Stimulated activated CD8-positive, alpha-beta memory T cell treated with anti-CD3 and anti-CD28 coated beads, Interleukin-2, amount 100 ng/mL, for 48 hours (primary cell): Measurements from ENCODE around the gene APOBEC3A.
"Not testable (repeated sequence)": the region's sequence is repeated elsewhere in the genome, so short reads cannot be mapped to it uniquely, and the experiment has no call there.

ENCODE experiments used
- DNase-seq, 2 donors: peaks; one replicate each; pipeline ENCODE4 v3.0.0-alpha.2; 2020; ENCODE audit warnings: low read depth in 2 of 2

Gene APOBEC3A

DNA sequence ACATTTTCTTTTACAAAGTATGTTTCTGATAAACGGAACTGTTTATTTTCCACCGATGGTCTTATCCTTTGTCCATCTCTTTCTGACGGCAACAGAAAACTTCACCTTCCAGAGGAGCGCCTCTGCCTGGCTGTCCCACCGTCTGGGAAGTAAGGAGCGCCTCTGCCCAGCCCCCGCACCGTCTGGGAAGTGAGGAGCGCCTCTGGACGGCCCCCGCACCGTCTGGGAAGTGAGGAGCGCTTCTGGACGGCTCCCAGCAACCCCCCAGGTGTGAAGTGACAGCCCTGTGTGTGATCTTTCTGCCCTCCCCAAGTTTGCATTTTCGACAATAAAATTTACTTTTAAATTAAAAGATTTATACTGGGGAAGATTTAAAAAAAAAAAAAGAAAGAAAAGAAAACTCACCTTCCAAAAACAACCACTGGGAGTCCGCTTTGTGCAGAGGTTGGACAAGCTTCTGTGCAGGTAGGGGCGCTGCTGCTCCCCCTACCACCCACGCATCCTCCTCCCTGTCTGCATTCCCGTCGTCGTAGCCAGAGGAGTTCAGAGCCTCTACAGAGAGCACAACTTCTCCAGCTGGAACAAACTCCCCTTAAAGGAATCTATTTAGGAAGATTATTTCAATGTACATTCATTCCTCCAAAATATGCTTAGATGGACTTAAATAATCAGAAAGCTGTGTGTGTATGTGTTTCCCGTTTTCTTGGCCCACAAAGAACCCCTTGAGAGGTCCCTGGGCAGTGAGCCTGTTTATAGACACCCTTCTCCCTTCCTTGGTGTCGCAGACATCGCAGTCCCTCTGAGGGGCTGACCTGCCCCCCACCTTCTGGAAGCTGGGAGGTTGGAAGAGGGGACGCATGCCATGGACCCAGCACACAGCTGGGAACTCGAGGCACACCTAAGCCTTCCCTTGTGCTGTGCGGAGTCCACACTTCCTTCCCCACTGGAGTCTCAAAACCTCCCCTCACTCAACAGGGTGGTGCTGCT, 23.9 kb downstream of the APOBEC3A start:
- no peak for DNase-seq

DNA sequence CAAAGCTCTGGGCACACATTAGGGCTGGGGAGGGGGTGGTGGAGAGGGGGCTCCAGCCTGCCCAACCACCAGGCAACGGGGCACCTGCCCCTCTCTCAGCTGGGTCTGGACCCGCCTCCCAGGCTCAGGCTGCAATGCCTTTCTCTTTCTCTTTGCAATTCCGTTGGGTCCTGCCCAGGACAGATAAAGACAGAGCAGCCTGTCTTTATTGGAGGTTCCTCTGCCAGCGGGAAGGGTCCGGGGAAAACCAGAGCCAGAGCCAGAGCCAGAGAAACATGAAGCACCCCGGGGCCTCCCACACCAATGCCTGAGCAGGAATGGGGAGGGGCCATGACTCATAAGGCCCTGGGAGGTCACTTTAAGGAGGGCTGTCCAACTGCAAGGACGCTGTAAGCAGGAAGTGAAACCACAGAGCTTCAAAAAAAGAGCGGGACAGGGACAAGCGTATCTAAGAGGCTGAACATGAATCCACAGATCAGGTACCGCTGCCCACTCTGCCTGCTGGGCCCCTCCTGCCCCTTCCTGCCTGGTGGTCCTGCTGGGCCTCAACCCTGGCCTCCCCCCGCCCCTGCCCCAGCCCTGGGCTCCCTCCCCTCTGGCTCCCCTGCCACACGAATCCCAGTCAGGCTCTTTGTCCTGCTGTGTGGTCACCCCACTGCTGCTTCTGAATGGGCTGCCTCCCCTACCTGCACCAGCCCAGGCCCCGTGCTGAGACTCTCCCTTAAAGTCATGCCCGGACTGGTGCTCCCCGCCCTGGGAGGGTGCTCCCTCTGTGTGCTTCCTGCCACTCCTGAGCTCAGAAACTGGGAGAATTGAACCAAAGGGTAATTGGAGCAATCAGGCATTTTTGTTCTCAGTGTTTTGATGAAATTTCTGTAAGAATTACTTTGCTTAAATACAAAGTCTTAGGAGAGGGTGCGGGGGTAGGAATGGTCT, 24.9 kb downstream of the APOBEC3A start, which contains the start of gene APOBEC3B:
Gene APOBEC3B, plus strand, starts transcription at position 356 of the 936 bp plus-strand sequence. Its CDS starts 107 bp downstream, at position 463.
- peak; percentile 57 to 60 for DNase-seq

DNA sequence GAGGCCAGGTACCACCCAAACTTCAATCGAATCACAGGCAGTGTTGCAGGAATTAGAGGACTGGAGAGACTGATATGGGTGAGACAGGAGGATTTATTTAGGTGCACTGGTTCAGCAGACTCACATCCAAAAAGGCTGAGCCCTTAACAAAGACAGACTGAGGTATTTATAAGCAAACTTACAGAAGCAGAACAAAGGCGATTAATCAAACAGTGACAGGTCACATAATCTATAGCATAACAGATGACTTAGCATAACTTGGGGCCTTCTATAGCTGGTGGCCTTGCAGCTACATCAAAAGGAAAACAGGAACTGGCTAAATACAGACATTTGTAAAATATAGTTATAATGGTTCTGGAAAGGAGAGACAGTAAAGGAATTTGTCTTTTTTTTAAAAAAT, 26.8 kb downstream of the APOBEC3A start:
- no peak for DNase-seq

DNA sequence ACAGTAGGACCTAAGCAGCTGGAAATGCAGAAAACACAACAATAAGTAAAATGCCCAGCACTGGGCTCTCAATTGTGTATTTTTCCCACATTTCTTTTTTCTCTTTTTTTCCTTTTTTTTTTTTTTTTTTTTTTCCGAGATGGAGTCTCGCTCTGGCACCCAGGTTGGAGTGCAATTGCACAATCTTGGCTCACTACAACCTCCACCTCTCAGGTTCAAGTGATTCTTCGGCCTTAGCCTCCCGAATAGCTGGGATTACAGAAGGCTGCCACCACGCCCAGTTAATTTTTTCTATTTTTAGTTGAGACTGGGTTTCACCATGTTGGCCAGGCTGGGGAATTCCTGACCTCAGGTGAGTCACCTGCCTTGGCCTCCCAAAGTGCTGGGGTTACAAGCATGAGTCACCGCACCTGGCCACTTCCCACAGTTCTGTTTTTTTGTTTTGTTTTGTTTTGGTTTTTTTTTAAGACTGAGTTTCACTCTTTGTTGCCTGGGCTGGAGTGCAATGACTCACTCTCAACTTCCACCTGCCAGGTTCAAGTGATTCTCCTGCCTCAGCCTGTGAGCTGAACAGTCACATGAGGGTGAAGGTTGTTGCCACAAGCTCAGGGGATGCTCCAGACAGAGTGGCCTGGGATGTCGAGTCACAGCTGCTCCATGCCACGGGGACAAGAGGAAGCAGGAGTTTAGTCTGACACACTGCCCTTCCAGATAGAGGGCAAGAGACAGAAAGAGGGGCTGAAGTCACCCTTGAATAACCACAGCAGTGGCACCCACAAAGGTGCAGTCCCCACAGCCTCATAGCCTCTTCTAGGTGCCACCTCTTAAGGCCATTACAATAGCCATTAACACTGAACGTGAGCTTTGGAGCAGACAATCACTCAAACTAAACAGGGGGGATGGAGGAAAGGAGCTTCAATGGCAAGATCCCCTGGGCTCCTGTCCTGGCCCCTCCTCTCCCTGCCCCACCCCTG, 27.7 kb downstream of the APOBEC3A start:
- peak; percentile 61 to 76 for DNase-seq

DNA sequence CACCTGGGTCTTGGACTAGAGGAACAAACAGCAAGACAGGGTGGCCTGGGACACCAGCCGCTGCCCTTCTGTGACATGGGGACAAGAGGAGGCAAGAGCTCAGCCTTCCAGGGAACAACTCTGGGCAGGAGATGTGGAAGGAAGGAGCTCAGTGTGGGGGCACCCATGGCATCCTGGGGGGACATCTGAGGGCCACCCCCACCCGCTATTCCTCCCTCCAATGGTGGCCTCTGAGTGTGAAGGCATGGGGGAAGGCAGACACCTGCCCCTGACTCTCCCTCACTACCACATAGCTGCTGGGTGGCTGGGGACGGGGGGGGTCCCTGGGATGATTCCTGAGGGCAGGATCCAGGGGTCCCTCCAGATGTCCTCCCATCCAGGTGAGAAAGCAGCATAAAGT, 29.2 kb downstream of the APOBEC3A start:
- DNase-seq, result no peak

DNA sequence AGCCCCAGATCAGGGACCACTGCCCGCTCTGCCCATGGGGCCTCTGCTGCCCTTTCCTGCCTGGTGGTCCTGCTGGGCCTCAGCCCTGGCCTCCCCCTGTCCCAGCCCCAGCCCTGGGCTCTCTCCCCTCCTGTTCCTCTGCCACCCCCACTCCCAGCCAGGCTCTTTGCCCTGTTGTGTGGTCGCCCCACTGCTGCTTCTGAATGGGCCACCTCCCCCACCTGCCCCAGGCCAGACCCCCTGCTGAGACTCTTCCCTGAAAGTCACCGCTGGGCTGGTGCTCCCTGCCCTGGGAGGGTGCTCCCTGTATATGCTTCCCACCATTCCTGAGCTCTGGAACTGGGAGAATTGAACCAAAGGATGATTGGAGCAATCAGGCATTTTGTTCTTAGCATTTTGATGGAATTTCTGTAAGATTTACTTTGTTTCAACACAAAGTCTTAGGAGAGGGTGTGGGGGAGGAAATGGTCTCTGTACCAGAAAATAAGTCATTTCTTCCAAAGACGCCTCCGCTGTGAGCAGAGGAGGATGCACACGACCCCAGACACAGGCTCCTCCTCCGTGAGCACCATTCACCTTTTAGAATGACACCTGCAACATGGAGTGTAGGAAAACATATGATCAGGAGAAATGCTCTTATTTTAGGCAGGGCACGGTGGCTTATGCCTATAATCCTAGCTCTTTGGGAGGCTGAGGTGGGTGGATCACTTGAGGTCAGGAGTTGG, 29.9 kb downstream of the APOBEC3A start:
- no peak for DNase-seq

DNA sequence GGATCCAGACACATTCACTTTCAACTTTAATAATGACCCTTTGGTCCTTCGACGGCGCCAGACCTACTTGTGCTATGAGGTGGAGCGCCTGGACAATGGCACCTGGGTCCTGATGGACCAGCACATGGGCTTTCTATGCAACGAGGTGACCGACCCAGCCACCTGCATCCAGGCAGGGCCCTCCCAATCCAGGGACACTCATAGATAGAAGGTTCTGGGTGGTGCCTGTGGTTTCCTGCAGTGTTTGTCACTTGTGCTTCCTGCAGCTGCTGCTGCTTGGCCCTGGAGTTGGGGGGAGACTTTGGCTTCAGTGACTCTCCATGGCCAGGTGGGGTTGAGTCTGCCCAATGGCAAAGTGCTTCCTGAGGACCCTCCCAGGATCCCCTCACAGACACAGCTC, 32.1 kb downstream of the APOBEC3A start:
- DNase-seq, result no peak

DNA sequence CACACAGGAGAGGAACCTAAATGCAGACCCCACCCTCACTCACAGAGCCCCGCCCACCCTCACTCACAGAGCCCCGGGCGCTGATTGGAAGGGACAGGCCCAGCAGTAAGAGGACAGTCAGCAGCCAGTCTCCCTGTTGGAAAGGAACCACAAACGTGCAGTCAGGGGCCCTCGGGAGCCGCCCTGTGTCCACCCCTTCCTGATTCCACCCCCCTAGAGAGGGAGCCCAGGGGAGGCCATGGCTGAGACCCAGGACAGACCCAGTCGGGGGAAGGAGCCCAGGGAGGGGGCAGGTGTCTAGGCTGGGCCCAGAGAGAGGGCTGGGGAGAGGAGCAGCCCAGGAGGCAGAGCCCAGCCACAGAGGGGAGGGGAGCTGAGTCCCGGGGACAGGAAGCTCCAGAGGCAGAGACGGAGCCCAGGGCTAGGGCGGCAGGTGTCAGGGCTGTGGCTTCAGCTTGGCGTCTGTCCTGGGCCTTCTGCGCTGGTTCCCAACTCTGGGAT, 35.5 kb downstream of the APOBEC3A start:
- not testable (repeated sequence) for DNase-seq

DNA sequence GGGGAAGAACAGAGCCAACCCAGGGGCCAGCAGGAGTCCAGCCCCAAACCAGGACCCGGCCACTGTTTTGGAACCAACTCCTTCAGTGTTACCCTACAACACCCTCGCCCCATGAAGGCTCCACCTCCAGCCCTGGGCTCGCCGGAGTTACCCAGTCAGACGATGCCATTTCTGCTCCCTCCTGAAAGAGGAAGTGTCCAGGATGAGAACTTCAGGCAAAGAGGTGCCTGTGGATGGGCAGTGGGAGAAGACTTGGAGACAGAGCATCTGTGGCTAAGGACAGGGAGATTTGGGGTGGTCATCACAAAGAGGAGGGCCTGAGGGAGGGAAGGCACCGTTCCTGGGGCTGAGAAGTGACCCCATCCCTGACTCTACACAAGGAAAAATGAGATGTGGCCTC, 38.7 kb downstream of the APOBEC3A start:
- DNase-seq, result no peak

DNA sequence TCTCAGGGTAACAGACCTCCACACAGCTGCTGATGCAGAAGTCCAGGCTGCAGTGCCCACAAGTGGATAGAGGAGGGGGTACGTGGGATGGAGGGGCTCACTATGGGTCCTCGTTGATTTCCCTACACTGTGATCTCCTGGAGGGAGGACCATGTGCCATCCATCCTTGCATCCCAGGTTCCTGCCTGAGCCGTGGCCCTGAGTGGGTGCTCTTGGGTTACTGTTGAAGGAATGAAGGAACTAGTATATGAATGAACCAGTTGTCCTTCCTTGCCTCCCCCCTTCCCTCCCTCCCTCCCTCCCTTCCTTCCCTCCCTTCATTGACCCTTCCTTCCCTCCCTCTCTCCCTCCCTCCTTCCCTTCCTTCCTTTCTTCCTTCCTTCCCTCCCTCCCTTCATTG, 40.1 kb downstream of the APOBEC3A start:
- DNase-seq, result no peak

DNA sequence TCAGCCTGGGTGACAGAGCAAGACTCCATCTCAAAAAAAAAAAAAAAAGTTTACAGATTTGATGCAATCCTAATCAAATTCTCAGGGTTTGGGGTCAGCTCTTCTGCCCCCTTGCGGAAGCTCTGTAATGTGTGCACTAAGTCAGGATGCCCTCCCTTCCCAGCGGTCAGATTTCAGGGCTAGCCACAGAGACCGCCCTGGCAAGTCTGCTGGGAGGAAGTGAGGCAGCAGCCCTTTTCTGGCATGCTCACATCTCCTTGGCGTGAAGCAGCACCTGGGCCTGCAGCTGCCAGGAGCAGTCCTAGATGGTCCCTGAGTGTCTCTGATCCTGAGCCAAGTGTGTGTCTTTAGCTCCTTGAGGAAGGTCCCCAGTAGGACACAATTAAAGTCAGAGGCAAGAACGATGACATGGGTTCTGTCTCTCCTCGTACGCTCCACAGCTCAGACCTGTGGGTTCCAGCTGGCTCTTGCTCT, 45.8 kb downstream of the APOBEC3A start:
- peak; percentile 54 to 58 for DNase-seq

DNA sequence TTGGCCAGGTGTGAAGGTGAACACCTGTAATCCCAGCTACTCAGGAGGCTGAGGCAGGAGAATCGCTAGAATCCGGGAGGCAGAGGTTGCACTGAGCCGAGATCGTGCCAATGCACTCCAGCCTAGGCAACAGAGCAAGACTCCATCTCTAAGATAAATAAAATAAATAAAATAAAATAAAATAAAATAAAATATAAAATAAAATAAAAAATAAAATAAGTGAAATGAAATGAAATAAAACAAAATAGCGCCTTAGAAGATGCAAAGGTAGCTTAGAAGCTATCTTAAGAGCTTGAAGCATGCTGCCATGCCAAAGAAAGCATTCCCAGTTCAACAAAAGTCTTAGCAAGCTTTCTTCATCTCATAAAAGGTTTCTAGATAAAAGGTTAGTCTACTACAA, 49.8 kb downstream of the APOBEC3A start:
- DNase-seq, result no peak

DNA sequence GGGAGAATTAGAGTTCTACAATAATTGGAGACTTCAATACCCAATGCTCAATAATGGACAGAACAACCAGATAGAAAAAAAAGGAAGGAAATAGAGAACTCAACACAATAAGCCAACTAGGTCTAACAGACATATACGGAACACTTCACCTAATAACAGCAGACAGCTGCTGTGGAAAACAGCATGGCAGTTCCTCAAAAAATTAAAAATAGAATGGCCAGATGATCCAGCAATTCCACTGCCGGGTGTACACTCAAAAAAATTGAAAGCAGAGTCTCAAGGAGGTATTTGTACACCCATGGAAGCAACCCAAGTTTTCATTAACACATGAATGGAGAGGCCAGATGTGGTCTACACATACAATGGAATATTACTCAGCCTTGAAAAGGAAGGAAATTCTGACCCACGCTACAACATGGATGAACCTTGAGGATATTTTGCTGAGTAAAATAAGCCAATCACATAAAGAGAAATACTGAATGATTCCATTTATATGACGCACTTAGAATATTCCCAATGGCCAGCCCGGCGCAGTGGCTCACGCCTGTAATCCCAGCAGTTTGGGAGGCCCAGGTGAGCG, 51.0 kb downstream of the APOBEC3A start:
- DNase-seq, result not testable (repeated sequence)

DNA sequence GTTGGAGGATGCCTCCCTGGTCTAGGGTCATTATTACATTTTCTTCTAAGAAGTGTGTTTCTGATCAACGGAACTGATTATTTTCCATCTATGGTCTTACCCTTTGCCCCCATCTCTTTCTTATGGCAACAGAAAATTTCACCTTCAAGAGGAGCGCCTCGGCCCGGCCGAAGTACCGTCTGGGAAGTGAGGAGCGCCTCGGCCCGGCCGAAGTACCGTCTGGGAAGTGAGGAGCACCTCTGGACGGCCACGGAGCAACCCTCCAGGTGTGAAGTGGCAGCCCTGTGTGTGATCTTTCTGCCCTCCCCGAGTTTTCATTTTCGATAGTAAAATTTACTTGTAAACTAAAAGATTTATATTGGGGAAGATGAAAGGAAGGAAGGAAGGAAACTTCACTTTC, 53.5 kb downstream of the APOBEC3A start:
- no peak for DNase-seq
